SJCRH30 (cell line): Measurements from ENCODE around the gene HOXD4. TPM values are rescaled to one million over a fixed set of nuclear protein-coding genes. Genes with fewer than 3 reads are reported as not detected.

Source experiments
- DNase-seq, 2 experiments: peaks; one replicate each; pipeline ENCODE4 v3.0.0-alpha.2; 2015 to 2020
- H3K27ac ChIP-seq: fragments of 250-450 bp; sonication (Bioruptor Pico); 2 replicates; pipeline ENCODE4 v1.5.1; 2020; ENCODE audit warnings: mild to moderate bottlenecking, moderate library complexity
- H3K27me3 ChIP-seq: fragments of 250-450 bp; sonication (Bioruptor Pico); 2 replicates; pipeline ENCODE4 v1.5.1; 2020; ENCODE audit warnings: mild to moderate bottlenecking, moderate library complexity
- H3K36me3 ChIP-seq: fragments of 250-450 bp; sonication (Bioruptor Pico); 2 replicates; pipeline ENCODE4 v1.5.1; 2020; ENCODE audit warnings: mild to moderate bottlenecking, moderate library complexity
- H3K4me1 ChIP-seq: fragments of 250-450 bp; sonication (Bioruptor Pico); 2 replicates; pipeline ENCODE4 v1.5.1; 2020; ENCODE audit warnings: mild to moderate bottlenecking, moderate library complexity
- H3K4me3 ChIP-seq: fragments of 250-450 bp; sonication (Bioruptor Pico); 2 replicates; pipeline ENCODE4 v1.5.1; 2020; ENCODE audit warnings: mild to moderate bottlenecking, moderate library complexity
- H3K9me3 ChIP-seq: fragments of 250-450 bp; sonication (Bioruptor Pico); replicated peaks from 2 replicates; pipeline ENCODE4 v1.5.1; 2020; ENCODE audit warnings: mild to moderate bottlenecking, moderate library complexity
- total RNA-seq: library from RNA; depleted of rRNA; stranded (reverse); fragments of >200 nt; shearing (Covaris generic); gene quantifications from 2 replicates; pipeline ENCODE4 v1.2.3, GENCODE V29; 2014; rRNA removed

HOXD4 gene
- not detected in 2 replicates for total RNA-seq

GRCh38 chr2:176151442-176152287 is at the start of gene HOXD4:
Gene HOXD4, plus strand, starts transcription at chr2:176151550. Its CDS starts 84 bp downstream, at chr2:176151634.
- DNase-seq: no peak
- Histone ChIP-seq H3K27ac (no peak within 1 kb of the TSS), H3K4me3 (no peak within 1 kb of the TSS), H3K36me3 (no peaks in the 10 kb centered on the region), H3K4me1 (no peaks in the 10 kb centered on the region), H3K27me3 (no peaks in the 10 kb centered on the region), H3K9me3 (no peaks in the 10 kb centered on the region)

- H3K27me3 ChIP-seq: no peaks in the 10 kb centered on the region
Observed at GRCh38 chr2:176101842-176102241, 49.5 kb upstream of the HOXD4 start.

GRCh38 chr2:176102309-176102866 is 49.0 kb upstream of the HOXD4 start:
- H3K27ac ChIP-seq: no peak overlapping the region
- H3K4me3 ChIP-seq: no peak overlapping the region
- H3K4me1 ChIP-seq: no peaks in the 10 kb centered on the region
- no peak for DNase-seq
- H3K9me3 ChIP-seq: no peaks in the 10 kb centered on the region
- H3K36me3 ChIP-seq: no peaks in the 10 kb centered on the region
- no peaks in the 10 kb centered on the region for H3K27me3 ChIP-seq

More at GRCh38 chr2:176101842-176102241, 49.5 kb upstream of the HOXD4 start:
- Histone ChIP-seq H3K36me3 (no peaks in the 10 kb centered on the region), H3K9me3 (no peaks in the 10 kb centered on the region), H3K27ac (no peak overlapping the region), H3K4me1 (no peaks in the 10 kb centered on the region), H3K4me3 (no peak overlapping the region)
- no peak for DNase-seq

- Histone ChIP-seq H3K9me3 (no peaks in the 10 kb centered on the region), H3K27ac (no peak overlapping the region), H3K27me3 (no peaks in the 10 kb centered on the region), H3K4me1 (no peaks in the 10 kb centered on the region), H3K4me3 (no peak overlapping the region), H3K36me3 (no peaks in the 10 kb centered on the region)
- no peak for DNase-seq
Observed at GRCh38 chr2:176103194-176103593, 48.2 kb upstream of the HOXD4 start.

GRCh38 chr2:176103742-176104315 is 47.5 kb upstream of the HOXD4 start:
- Histone ChIP-seq H3K36me3 (no peaks in the 10 kb centered on the region), H3K27me3 (no peaks in the 10 kb centered on the region), H3K4me3 (no peak overlapping the region), H3K27ac (no peak overlapping the region), H3K9me3 (no peaks in the 10 kb centered on the region), H3K4me1 (no peaks in the 10 kb centered on the region)
- no peak for DNase-seq

- Histone ChIP-seq H3K9me3 (no peaks in the 10 kb centered on the region), H3K4me1 (no peaks in the 10 kb centered on the region), H3K36me3 (no peaks in the 10 kb centered on the region), H3K4me3 (no peak overlapping the region), H3K27me3 (no peaks in the 10 kb centered on the region), H3K27ac (no peak overlapping the region)
- DNase-seq: no peak
Observed at GRCh38 chr2:176104316-176105077, 46.9 kb upstream of the HOXD4 start.

GRCh38 chr2:176105078-176105729 is 46.1 kb upstream of the HOXD4 start:
- H3K4me3 ChIP-seq: no peak overlapping the region
- DNase-seq: no peak

GRCh38 chr2:176105730-176106580 is 45.4 kb upstream of the HOXD4 start:
- no peak overlapping the region; the same call in 1 of the 2 replicates for H3K4me3 ChIP-seq
- DNase-seq: no peak
- H3K4me1 ChIP-seq: no peaks in the 10 kb centered on the region
- no peaks in the 10 kb centered on the region for H3K36me3 ChIP-seq
- no peak overlapping the region for H3K27ac ChIP-seq
- no peaks in the 10 kb centered on the region for H3K9me3 ChIP-seq
- no peaks in the 10 kb centered on the region for H3K27me3 ChIP-seq

More at GRCh38 chr2:176105078-176105729, 46.1 kb upstream of the HOXD4 start:
- Histone ChIP-seq H3K4me1 (no peaks in the 10 kb centered on the region), H3K27ac (no peak overlapping the region), H3K9me3 (no peaks in the 10 kb centered on the region), H3K36me3 (no peaks in the 10 kb centered on the region), H3K27me3 (no peaks in the 10 kb centered on the region)

- DNase-seq: peak in 1 of 2 experiments; percentile 14
- Histone ChIP-seq H3K4me3 (peak within 1 kb of the TSS; percentile 58), H3K4me1 (no peaks in the 10 kb centered on the region), H3K27ac (no peak within 1 kb of the TSS), H3K36me3 (no peaks in the 10 kb centered on the region), H3K27me3 (no peaks in the 10 kb centered on the region), H3K9me3 (no peaks in the 10 kb centered on the region)
Observed at GRCh38 chr2:176106581-176107539, 44.5 kb upstream of the HOXD4 start, which contains the start of gene HOXD11. Gene HOXD11, plus strand, starts transcription at chr2:176107280. Its CDS starts 76 bp downstream, at chr2:176107356.

GRCh38 chr2:176107731-176108181 is 43.6 kb upstream of the HOXD4 start:
- Histone ChIP-seq H3K4me3 (peak overlapping the region; percentile 58), H3K27me3 (no peaks in the 10 kb centered on the region), H3K36me3 (no peaks in the 10 kb centered on the region), H3K4me1 (no peaks in the 10 kb centered on the region), H3K9me3 (no peaks in the 10 kb centered on the region), H3K27ac (no peak overlapping the region)
- DNase-seq: peak in 1 of 2 experiments; percentile 24

- Histone ChIP-seq H3K4me1 (no peaks in the 10 kb centered on the region), H3K9me3 (no peaks in the 10 kb centered on the region), H3K4me3 (no peak overlapping the region), H3K27me3 (no peaks in the 10 kb centered on the region), H3K36me3 (no peaks in the 10 kb centered on the region), H3K27ac (no peak overlapping the region)
- DNase-seq: no peak
Observed at GRCh38 chr2:176109192-176109901, 42.0 kb upstream of the HOXD4 start.

GRCh38 chr2:176109946-176110345 is 41.4 kb upstream of the HOXD4 start:
- Histone ChIP-seq H3K9me3 (no peaks in the 10 kb centered on the region), H3K27me3 (no peaks in the 10 kb centered on the region), H3K36me3 (no peaks in the 10 kb centered on the region), H3K4me1 (peaks cover 4% of the 10 kb centered on the region), H3K4me3 (no peak overlapping the region), H3K27ac (no peak overlapping the region)
- DNase-seq: no peak
